Hindlimb muscle (tissue), 1 donor: ENCODE measurements around the gene RARG. TPM values are rescaled to one million over a fixed set of nuclear protein-coding genes. Genes with fewer than 3 reads are reported as not detected.
"Not testable (repeated sequence)": the region's sequence is repeated elsewhere in the genome, so short reads cannot be mapped to it uniquely, and the experiment has no call there.

Source experiments
- DNase-seq: peaks from one replicate; pipeline ENCODE4 v3.0.0-alpha.2; 2013
- polyA plus RNA-seq: library from polyadenylated mRNA; unstranded; fragments of 120-200 nt; gene quantifications from one replicate; pipeline ENCODE4 v1.2.1, GENCODE V29; 2013; ENCODE audit not compliant: insufficient read length

The RARG gene
- polyA plus RNA-seq, 1 donor, result 24.8 TPM

- DNase-seq, result no peak
Observed at GRCh38 chr12:53208435-53208834, 23.6 kb downstream of the RARG start.

- DNase-seq, result no peak
Observed at GRCh38 chr12:53207042-53207441, 25.0 kb downstream of the RARG start, which contains the start of gene ITGB7. Gene ITGB7 (minus strand): TSS chr12:53207251. CDS start chr12:53200443, 6,808 bp downstream.

- no peak for DNase-seq
Observed at GRCh38 chr12:53205747-53206419, 26.1 kb downstream of the RARG start.

- no peak for DNase-seq
Observed at GRCh38 chr12:53204351-53204750, 27.7 kb downstream of the RARG start.

GRCh38 chr12:53202316-53202715, 29.7 kb downstream of the RARG start:
- not testable (repeated sequence) for DNase-seq

GRCh38 chr12:53201639-53202038, 30.4 kb downstream of the RARG start:
- no peak for DNase-seq

GRCh38 chr12:53201177-53201541, 30.9 kb downstream of the RARG start:
- no peak for DNase-seq

GRCh38 chr12:53200458-53201176, 31.4 kb downstream of the RARG start:
- DNase-seq, result no peak

GRCh38 chr12:53200107-53200457, 31.9 kb downstream of the RARG start:
- no peak for DNase-seq

- no peak for DNase-seq
Observed at GRCh38 chr12:53199700-53200099, 32.3 kb downstream of the RARG start.

- DNase-seq, result no peak
Observed at GRCh38 chr12:53198486-53199110, 33.4 kb downstream of the RARG start.

GRCh38 chr12:53197011-53197640, 34.9 kb downstream of the RARG start:
- no peak for DNase-seq

- no peak for DNase-seq
Observed at GRCh38 chr12:53196486-53196885, 35.5 kb downstream of the RARG start.

- no peak for DNase-seq
Observed at GRCh38 chr12:53195516-53196420, 36.2 kb downstream of the RARG start.

GRCh38 chr12:53194973-53195372, 37.0 kb downstream of the RARG start:
- no peak for DNase-seq

- no peak for DNase-seq
Observed at GRCh38 chr12:53193985-53194716, 37.9 kb downstream of the RARG start.

- DNase-seq, result no peak
Observed at GRCh38 chr12:53193040-53193439, 39.0 kb downstream of the RARG start.

GRCh38 chr12:53192531-53193021, 39.4 kb downstream of the RARG start:
- no peak for DNase-seq

GRCh38 chr12:53191885-53192530, 40.0 kb downstream of the RARG start:
- no peak for DNase-seq

- DNase-seq, result no peak
Observed at GRCh38 chr12:53191096-53191884, 40.7 kb downstream of the RARG start.
